A549 (cell line): ENCODE measurements around the gene GPATCH1. TPM values are rescaled to one million over a fixed set of nuclear protein-coding genes. Genes with fewer than 3 reads are reported as not detected.

ENCODE experiments used
- ATAC-seq, 2 experiments: fragments of 200-7000 bp in 1 of 2; fragments of >200 bp in 1 of 2; cut with Nextera tagmentation in 1 of 2; cut with Tn5 transposase in 1 of 2; 3 replicates each; pipeline versions ENCODE4 v1.8.0 to v1.9.1; 2018 to 2020; ENCODE audit warnings: mild to moderate bottlenecking in 1 of 2, moderate library complexity in 1 of 2
- CTCF ChIA-PET: fragments of 300-600 bp; sonication (Branson Sonifier 250); formaldehyde crosslinking; extraction: SDS; loops from one replicate; lab custom pipeline; 2021; ENCODE audit warnings: antibody characterized with exemption, inconsistent platforms; lab: Yijun Ruan, JAX
- POLR2A ChIA-PET: fragments of 350-600 bp; formaldehyde crosslinking; extraction: SDS; loops from one replicate; lab custom pipeline; 2021; ENCODE audit warnings: antibody characterized with exemption, inconsistent platforms; lab: Yijun Ruan, JAX
- DNase-seq, 2 experiments: peaks; one replicate each; pipeline versions ENCODE4 v3.0.0 to v3.0.0-alpha.2; 2011 to 2016; ENCODE audit warnings: low read depth in 1 of 2, low spot score in 1 of 2
- FAIRE-seq: peaks from 2 replicates; lab custom pipeline; 2011; peaks lifted over from hg19 to GRCh38; lab: Jason Lieb, UNC
- H3K27ac ChIP-seq, 2 experiments: fragments of >200 bp; sonication (Bioruptor Twin); formaldehyde crosslinking; 3 replicates each; pipeline ENCODE4 v1.5.1; 2016 to 2017
- H3K4me1 ChIP-seq: fragments of >200 bp; sonication (Bioruptor Twin); formaldehyde crosslinking; 3 replicates; pipeline ENCODE4 v1.6.1; 2016
- H3K4me2 ChIP-seq: fragments of >200 bp; sonication (Bioruptor Twin); formaldehyde crosslinking; 3 replicates; pipeline ENCODE4 v1.6.1; 2016
- H3K4me3 ChIP-seq: fragments of >200 bp; sonication (Bioruptor Twin); formaldehyde crosslinking; 3 replicates; pipeline ENCODE4 v1.5.1; 2016
- H3K9me3 ChIP-seq: fragments of >200 bp; sonication (Bioruptor Twin); formaldehyde crosslinking; 3 replicates; pipeline ENCODE4 v1.6.1; 2016
- CBX8 ChIP-seq: fragments of 200-600 bp; sonication (generic); IDR thresholded peaks from 2 replicates; pipeline ENCODE4 v1.6.1; 2016
- GATA3 ChIP-seq: IDR thresholded peaks from 2 replicates; pipeline ENCODE4 v1.6.1; 2012; ENCODE audit warnings: borderline replicate concordance
- HDAC2 ChIP-seq: fragments of 200-600 bp; sonication (generic); IDR thresholded peaks from 2 replicates; pipeline ENCODE4 v1.6.1; 2016
- HEYL ChIP-seq: fragments of 250-450 bp; sonication (Bioruptor Pico); IDR thresholded peaks from 2 replicates; pipeline ENCODE4 v1.8.0; 2021; ENCODE audit warnings: mild to moderate bottlenecking, moderate library complexity
- HOXB13 ChIP-seq: fragments of 250-450 bp; sonication (Bioruptor Pico); IDR thresholded peaks from 2 replicates; pipeline ENCODE4 v1.5.0; 2020; ENCODE audit warnings: low read depth, mild to moderate bottlenecking, moderate library complexity
- JUN ChIP-seq, 2 experiments: fragments of >200 bp; sonication (Bioruptor Twin); formaldehyde crosslinking; IDR thresholded peaks; 2 replicates in 1 of 2; 3 replicates in 1 of 2; pipeline ENCODE4 v1.6.1; 2016 to 2017
- KDM5A ChIP-seq: fragments of 200-600 bp; sonication (generic); IDR thresholded peaks from 2 replicates; pipeline ENCODE4 v1.6.1; 2016; ENCODE audit warnings: antibody characterized with exemption, mild to moderate bottlenecking
- MAFK ChIP-seq: fragments of 450-650 bp; IDR thresholded peaks from 2 replicates; pipeline ENCODE4 v1.6.1; 2014; ENCODE audit not compliant: partially characterized antibody
- NFE2L2 ChIP-seq: fragments of 150-350 bp; conservative IDR thresholded peaks from 2 replicates; pipeline ENCODE4 v1.6.1; 2014; ENCODE audit warnings: low read length
- PHF8 ChIP-seq: fragments of 200-600 bp; sonication (generic); IDR thresholded peaks from 2 replicates; pipeline ENCODE4 v1.6.1; 2016; ENCODE audit warnings: low read depth, mild to moderate bottlenecking, antibody characterized with exemption, moderate library complexity, borderline replicate concordance
- RARB ChIP-seq: fragments of 250-450 bp; sonication (Bioruptor Pico); IDR thresholded peaks from 2 replicates; pipeline ENCODE4 v1.8.0; 2021; ENCODE audit warnings: mild to moderate bottlenecking, moderate library complexity
- RFX5 ChIP-seq: fragments of 450-650 bp; IDR thresholded peaks from 2 replicates; pipeline ENCODE4 v1.7.1; 2014; ENCODE audit warnings: antibody characterized with exemption, mild to moderate bottlenecking, moderate library complexity
- SMC3 ChIP-seq: fragments of >200 bp; sonication (Bioruptor Twin); formaldehyde crosslinking; IDR thresholded peaks from 3 replicates; pipeline ENCODE4 v1.6.1; 2018; ENCODE audit warnings: inconsistent platforms
- SREBF2 ChIP-seq: fragments of 450-650 bp; IDR thresholded peaks from 2 replicates; pipeline ENCODE4 v1.6.1; 2014; ENCODE audit warnings: mild to moderate bottlenecking, moderate library complexity
- TP53 ChIP-seq: fragments of 250-450 bp; sonication (Bioruptor Pico); IDR thresholded peaks from 2 replicates; pipeline ENCODE4 v1.5.0; 2021; ENCODE audit warnings: mild to moderate bottlenecking, moderate library complexity
- ZC3H11A ChIP-seq: fragments of 450-650 bp; IDR thresholded peaks from 2 replicates; pipeline ENCODE4 v1.6.1; 2014; ENCODE audit warnings: antibody characterized with exemption, mild to moderate bottlenecking
- ZFP36 ChIP-seq: fragments of 450-650 bp; IDR thresholded peaks from 2 replicates; pipeline ENCODE4 v1.6.1; 2014; ENCODE audit warnings: borderline replicate concordance; ENCODE audit not compliant: partially characterized antibody
- ZSCAN20 ChIP-seq: fragments of 250-450 bp; sonication (Bioruptor Pico); IDR thresholded peaks from 2 replicates; pipeline ENCODE4 v1.8.0; 2022; ENCODE audit warnings: mild to moderate bottlenecking, moderate library complexity
- WGBS: methylation state at CpG from one replicate; pipeline ENCODE4 v1.1.6; 2017; ENCODE audit errors: missing lambda C conversion rate; 5-methylcytosine and 5-hydroxymethylcytosine counted together
- polyA plus RNA-seq, 4 experiments: library from polyadenylated mRNA; depleted of rRNA in 3 of 4; stranded (reverse); fragments of >200 nt; fragmentation: RNase III in 1 of 4; extraction: RNeasy Plus Mini Kit Qiagen cat#74134 plus additional on column Dnase treatment in 1 of 4; gene quantifications; 2 replicates in 3 of 4; 3 replicates in 1 of 4; pipeline ENCODE4 v1.2.3, GENCODE V29; 2011 to 2017
- TF ChIP-seq, protein P1 (sequence below): fragments of 150-350 bp; IDR thresholded peaks from 2 replicates; pipeline ENCODE4 v1.6.1; 2014; ENCODE audit warnings: low read depth, mild to moderate bottlenecking, low read length

GPATCH1 gene
- polyA plus RNA-seq, 2 of the 4 experiments (the other 2 are of a cell fraction), result 12.1 to 24.2 TPM

GRCh38 chr19:33102893-33103292, 21.9 kb downstream of the GPATCH1 start:
- CTCF ChIA-PET, result interaction anchor here (1.0 to 8.9 kb wide), 8 partner anchors 11 to 128 kb away, joined by 3 to 72 read pairs (median 6); no protein-coding TSS in a partner anchor

DNA sequence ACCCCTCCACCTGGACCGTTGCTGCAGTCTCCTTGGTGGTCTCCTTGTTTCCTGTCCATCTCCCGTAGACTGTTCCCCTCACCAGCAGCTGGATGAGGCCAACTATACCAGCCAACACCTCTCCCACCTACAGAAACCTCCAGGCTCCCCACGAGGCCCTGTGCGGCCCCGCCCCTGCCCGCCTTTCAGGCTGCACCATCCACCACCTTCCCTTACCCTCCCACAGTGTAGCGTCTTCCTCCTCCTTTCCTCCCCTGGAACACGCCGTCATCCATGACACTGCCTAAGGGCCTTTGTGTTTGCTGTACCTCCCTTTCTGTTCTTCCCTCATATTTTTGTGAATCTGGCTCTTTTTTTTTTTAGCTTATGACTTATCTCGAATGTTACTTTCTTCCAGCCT, 27.2 kb downstream of the GPATCH1 start:
- ChIA-PET CTCF (interaction anchor here (0.7 to 8.9 kb wide), 6 partner anchors 10 to 140 kb away, joined by 3 to 71 read pairs (median 4); no protein-coding TSS in a partner anchor), POLR2A (no interaction called here)
- Histone ChIP-seq H3K4me1 (no peaks in the 10 kb centered on the region), H3K9me3 (no peaks in the 10 kb centered on the region), H3K4me3 (no peak overlapping the region), H3K27ac (no peak overlapping the region)
- ATAC-seq, result no peak
- TF ChIP-seq, protein P1, sequence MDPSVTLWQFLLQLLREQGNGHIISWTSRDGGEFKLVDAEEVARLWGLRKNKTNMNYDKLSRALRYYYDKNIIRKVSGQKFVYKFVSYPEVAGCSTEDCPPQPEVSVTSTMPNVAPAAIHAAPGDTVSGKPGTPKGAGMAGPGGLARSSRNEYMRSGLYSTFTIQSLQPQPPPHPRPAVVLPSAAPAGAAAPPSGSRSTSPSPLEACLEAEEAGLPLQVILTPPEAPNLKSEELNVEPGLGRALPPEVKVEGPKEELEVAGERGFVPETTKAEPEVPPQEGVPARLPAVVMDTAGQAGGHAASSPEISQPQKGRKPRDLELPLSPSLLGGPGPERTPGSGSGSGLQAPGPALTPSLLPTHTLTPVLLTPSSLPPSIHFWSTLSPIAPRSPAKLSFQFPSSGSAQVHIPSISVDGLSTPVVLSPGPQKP, result no peak
- TF ChIP-seq SREBF2, result no peak
- TF ChIP-seq HEYL (CRISPR knock-in tag), result no peak
- TF ChIP-seq, all 56 proteins: peak for 0
- no peak for FAIRE-seq
- 92% methylated on average over 10 of the region's 10 CpGs for WGBS
- DNase-seq, result no peak
- H3K4me2 ChIP-seq, result no peak overlapping the region

More at GRCh38 chr19:33102893-33103292, 21.9 kb downstream of the GPATCH1 start:
- Histone ChIP-seq H3K4me3 (no peak overlapping the region), H3K4me1 (peaks cover 26% of the 10 kb centered on the region), H3K27ac (no peak overlapping the region), H3K4me2 (no peak overlapping the region), H3K9me3 (no peaks in the 10 kb centered on the region)
- DNase-seq (no peak), ATAC-seq (no peak), FAIRE-seq (peak; percentile 86)
- 94% methylated on average over 6 of the region's 6 CpGs for WGBS
- POLR2A ChIA-PET, result no interaction called here
- peak; percentile 84 for TF ChIP-seq MAFK
- no peak for TF ChIP-seq CBX8

- no peaks in the 10 kb centered on the region for H3K9me3 ChIP-seq
- peak in 1 of 2 experiments; percentile 39 for DNase-seq
- H3K4me1 ChIP-seq, result no peaks in the 10 kb centered on the region
- ChIA-PET POLR2A (no interaction called here), CTCF (interaction anchor here (0.7 to 8.9 kb wide), 6 partner anchors 8 to 140 kb away, joined by 3 to 71 read pairs (median 6); no protein-coding TSS in a partner anchor)
- H3K4me2 ChIP-seq, result no peak overlapping the region
- no peak for TF ChIP-seq PHF8
- TF ChIP-seq GATA3, result peak; percentile 30; the same call in 1 of the 2 replicates
- no peak for TF ChIP-seq TP53 (CRISPR knock-in tag)
- TF ChIP-seq ZSCAN20, result no peak
- WGBS, result 58% methylated on average over 9 of the region's 9 CpGs
- H3K4me3 ChIP-seq, result no peak overlapping the region
- ATAC-seq, result peak in 1 of 2 experiments; percentile 23; a peak in 2 of 6 replicates
- no peak overlapping the region for H3K27ac ChIP-seq
- peak; percentile 97 for FAIRE-seq
These were observed 29.3 kb downstream of the GPATCH1 start for GRCh38 chr19:33110137-33110910.

DNA sequence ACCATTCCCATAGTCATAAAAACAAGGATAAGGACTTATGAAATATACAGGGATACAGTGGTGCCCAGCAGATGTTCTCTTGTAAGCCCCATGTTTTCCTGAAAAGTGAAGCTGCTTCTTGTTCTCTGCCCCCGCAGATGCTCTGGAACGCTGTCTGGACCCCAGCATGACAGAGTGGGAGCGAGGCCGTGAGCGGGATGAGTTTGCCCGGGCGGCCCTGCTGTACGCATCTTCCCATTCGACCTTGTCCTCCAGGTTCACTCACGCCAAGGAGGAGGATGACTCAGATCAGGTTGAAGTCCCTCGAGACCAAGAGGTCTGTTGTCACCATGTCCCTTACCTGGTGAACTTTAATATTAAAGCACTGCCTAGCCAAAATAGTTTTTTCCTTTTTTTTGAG, 30.6 kb downstream of the GPATCH1 start:
- Histone ChIP-seq H3K9me3 (no peaks in the 10 kb centered on the region), H3K4me3 (no peak overlapping the region), H3K4me1 (no peaks in the 10 kb centered on the region), H3K4me2 (no peak overlapping the region), H3K27ac (no peak overlapping the region)
- ChIA-PET CTCF (interaction anchor here (3.5 to 9.6 kb wide), 3 partner anchors 12 to 134 kb away, joined by 10 to 349 read pairs (median 65); partner anchors contain the start of genes CEP89 and FAAP24), POLR2A (no interaction called here)
- FAIRE-seq, result no peak
- no peak for TF ChIP-seq ZC3H11A
- no peak for TF ChIP-seq MAFK
- TF ChIP-seq SMC3, result no peak
- TF ChIP-seq KDM5A, result no peak
- no peak for TF ChIP-seq NFE2L2
- TF ChIP-seq RFX5, result no peak
- no peak for TF ChIP-seq ZFP36
- TF ChIP-seq RARB (CRISPR knock-in tag), result no peak
- TF ChIP-seq JUN (IDR thresholded peaks at IDR 0.05), result no peak
- no peak for TF ChIP-seq HDAC2
- no peak for TF ChIP-seq HOXB13 (CRISPR knock-in tag)
- no peak for ATAC-seq
- no peak for DNase-seq
- WGBS, result 89% methylated on average over 11 of the region's 11 CpGs
